HuH-7 (cell line): Measurements from ENCODE around the gene IFT74.
A peak's percentile ranks its signal among the peaks of the same experiment; 100 is the strongest.

Experiments used
- DNase-seq: peaks from one replicate; pipeline ENCODE4 v3.0.0; 2011; ENCODE audit warnings: low spot score

IFT74 gene

DNA sequence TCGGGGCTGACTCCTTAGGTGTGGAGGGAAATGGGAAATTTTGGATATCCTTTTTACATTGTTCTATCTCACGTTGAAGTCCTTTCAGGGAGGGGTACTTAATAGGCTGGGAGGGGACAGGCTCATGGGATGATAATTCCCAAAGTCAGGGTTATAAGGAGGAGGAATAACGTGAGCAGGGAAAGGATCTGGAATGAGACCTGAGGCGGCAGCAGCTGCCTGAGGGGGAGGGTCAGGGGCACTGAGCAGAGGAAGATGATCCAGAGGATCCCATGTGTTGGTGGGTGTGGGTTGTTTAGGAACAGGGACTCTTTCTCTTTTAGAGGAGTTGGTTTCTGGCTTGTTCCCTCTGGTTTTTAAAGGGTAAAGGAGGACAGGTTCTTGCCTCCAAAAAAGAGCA is 18.7 kb downstream of the IFT74 start:
- no peak for DNase-seq

DNA sequence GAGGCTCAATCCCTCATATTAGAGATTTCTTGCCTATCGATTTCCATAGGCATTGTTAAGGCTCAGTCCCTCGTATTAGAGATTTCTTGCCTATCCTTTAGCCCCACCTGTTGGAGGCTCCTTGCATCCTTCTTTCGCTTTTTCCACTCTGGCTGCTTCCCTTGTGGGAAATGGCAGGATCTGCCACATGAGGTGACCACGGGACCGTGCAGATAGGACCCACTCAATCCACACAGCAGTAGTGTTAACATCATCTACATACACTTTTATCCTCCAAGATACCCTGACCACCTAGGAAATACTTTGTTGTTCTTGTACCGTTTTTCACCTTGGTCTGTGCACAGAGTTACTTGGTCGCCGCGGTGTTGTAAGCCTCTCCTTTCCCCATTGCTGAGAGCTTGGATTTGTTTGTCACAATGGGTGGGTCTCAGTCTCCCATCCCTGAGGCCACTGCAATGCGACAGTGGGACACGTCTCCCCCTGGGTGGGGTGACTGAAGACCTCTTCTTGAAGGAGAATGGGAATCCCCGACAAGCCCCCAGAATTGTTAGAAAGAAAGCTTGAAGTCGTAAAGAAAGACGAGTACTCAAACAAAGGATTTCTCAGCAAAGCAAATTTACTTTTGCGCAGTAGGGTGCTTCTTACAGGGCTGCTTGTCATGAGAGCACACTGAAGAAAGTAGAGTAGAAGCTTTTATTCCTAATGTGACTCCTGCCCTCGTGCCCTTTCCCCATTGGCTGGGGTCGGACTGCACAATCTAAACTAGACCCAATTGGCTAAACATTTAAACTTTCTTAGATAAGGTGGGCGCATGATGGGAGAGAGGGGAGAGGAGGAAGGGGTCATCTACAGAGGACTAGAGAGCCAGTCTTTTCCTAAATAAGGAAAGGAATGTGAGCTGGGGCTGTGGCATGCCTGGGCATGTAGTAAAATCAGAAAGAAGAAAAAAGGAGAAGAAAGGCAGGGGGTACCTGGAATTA is 19.8 kb downstream of the IFT74 start:
- DNase-seq = peak; percentile 1

DNA sequence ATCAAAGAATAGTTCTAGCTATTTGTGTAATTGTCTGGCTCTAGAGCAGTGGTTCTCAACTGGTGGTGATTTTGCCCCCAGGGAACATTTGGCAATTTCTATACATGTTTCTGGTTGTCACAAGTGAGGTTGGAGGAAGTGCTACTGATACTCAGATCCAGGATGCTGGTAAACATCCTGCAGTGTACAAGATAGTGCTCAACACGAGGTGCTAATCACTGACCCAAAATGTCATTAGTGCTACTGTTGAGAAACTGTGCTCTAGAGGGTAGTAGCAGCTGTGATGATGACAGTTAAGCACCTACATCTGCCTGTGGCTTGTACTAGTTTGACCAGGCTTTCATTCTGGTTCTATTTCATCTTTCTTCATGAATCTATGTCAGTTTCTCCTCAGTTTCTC is 27.1 kb downstream of the IFT74 start:
- DNase-seq = no peak

DNA sequence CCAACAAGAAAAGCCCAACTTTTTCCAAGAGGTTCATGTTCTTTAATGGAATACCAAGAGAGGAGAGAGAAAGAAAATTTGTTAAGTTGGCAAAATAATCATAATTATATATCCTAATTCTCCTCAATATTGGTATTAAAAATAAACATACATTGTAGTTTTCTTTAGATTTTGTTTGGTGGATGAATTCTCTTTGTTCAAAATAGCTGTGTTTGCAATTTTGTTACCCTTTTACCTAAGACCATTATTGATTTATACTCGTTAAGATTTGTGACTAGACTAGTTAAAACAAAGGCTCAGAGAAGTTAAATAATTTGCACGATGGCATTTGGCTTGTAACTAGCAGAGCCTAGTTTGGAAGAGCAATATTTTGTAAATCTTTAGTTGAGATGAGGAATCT is 39.6 kb downstream of the IFT74 start:
- DNase-seq = no peak

DNA sequence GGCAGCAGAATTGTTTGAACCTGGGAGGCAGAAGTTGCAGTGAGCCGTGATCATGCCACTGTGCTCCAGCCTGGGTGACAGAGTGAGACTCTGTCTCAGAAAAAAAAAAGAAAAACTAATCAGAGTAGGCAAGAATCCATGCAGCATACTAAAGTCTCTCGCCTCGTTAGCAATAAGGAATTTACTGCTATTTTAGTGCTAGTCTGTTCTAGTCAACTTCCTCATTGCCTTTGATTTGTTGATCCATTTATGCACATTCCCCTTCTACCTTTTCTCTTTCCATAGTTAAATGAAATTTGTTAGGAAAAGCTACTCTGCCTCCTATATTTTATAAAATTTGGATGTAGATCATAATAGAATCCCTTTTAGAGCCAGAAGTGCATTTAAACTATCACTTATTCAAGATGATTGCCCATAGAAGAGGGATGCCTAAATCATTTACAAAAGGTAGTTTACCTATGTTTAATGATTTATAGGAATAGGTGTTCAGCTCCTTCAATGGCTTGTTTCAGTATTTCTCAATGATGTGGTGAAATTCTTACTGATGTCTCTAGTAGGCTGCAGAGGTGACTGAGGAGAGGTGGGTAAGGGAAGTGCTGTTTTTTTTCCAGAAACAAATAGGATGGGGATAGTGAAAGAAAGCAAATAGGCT is 47.3 kb downstream of the IFT74 start:
- DNase-seq = peak; percentile 4

DNA sequence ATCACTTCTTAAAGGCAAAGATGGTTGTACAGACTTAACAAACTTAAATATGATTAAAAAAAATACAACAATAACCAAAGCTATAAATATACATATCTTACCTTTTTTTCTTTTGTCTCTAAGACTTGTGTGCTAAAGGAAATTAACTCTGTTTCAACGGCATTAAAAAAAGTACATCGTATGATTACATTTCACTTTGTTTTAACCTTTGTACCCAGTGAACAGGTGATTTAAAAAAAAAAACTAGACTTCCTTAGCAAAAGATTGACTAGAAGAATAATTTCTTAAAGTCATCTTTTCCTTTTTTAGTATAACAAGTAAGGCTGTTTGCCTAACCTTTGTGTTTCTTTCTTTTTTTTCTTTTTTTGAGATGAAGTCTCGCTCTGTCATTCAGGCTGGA is 49.3 kb downstream of the IFT74 start, which contains the start of gene LRRC19:
Gene LRRC19 (minus strand): TSS at position 182 of the 400 bp plus-strand sequence. CDS start 5,978 bp downstream, outside the sequence.
- no peak for DNase-seq

DNA sequence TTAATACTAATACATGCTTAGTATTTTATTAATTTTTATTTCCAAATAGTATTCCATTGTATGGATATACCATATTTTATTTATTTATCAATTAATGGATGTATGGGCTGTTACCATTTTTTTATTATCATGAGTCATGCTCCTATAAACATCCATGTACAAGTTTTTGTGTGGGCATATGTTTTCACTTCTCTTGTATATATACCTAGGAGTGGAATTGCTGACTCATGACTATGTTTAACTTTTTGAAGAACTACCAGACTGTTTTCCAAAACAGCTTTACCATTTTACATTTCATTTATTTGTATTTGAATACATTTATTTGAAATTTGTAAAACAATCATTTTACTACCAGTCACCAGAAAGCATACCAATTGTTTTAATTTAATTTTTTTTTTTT is 63.4 kb downstream of the IFT74 start:
- no peak for DNase-seq

DNA sequence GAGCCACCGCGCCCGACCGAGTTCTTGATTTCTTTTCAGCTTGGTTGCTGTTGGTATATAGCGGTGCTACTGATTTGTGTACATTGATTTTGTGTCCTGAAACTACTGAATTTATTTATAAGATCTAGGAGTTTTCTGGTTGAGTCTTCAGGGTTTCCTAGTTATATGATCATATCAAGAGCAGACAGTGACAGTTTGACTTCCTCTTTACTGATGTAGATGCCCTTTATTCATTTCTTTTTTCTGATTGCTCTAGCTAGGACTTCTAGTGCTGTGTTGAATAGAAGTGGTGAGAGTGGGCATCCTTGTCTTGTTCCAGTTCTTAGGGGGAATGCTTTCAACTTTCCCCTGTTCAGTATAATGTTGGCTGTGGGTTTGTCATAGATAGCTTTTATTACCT is 66.7 kb downstream of the IFT74 start:
- DNase-seq = no peak

DNA sequence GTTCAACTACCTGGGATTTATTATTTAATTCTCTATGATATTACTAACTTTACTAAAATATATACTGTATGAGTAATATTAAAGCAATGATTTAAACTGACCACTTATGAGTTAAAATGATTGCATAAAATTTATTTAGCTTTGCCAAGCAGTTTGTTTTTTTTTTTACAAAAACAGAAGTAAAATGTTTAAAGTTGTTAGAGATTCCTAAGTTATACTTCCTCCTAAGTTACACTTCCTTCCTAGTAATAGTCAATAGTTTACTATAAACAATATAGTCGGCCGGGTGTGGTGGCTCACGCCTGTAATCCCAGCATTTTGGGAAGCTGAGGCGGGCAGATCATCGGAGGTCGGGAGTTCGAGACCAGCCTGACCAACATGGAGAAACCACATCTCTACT is 73.0 kb downstream of the IFT74 start:
- no peak for DNase-seq

DNA sequence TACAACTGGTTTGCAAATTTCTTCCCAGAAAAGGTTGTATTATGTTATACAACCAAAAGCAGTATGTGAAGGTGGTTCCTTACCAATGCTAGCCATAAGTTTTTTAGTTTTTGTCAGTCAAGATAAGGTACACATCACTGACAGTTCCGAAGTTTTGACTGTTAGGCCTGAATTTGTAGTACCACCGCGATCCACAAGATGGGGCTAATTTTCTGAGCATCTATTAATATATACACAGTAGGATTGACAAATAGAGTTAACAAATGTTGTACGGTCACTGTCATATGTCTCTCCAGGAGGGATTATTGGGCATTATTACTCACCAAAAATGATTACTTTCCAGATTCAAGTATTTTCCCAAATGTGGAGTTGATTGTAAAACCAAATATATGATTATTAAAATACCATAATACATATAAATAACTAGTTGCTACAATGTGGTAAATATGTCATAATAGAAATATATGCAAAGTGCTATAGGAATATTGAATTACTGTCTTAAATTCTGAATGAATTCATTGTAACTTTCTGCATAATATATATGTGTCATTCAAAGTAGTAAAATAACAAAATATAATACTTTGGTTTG is 77.7 kb downstream of the IFT74 start:
- DNase-seq = peak; percentile 20

DNA sequence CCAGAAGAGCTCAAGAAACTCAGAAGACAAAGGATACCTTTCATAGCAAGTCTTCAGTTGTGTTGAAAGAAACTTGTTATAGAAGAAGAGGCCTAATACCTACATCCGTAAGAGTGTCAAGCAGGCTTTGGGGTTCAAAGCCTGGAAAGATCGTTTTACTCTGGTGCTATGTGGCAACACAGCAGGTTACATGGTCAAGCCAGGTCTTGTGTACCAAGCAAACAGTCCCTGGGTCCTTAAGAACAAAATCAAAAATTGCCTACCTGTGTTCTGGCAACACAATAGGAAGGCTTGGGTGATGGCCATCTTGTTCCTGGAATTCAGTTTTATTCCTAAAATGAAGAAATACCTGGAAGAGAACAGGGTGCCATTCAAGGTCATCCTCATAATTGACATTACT is 81.3 kb downstream of the IFT74 start:
- no peak for DNase-seq

DNA sequence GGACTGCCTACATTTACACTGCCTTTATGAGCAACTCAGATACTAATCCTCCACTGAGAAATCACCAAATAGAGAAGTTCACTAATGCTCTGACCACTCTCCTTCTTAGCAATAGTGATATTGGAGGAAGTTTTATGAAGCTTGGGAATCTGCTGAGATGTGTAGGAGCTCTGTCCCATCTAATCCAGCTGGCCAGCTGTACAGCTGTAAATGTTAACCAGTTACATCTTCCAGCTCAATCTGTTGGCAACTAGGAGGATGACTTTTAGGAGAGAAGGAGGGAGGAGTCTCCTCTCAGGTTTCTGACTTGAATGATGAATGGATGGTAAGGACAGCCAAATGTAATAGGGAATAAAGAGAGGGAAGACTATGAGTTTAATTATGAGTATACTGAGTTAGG is 85.5 kb downstream of the IFT74 start:
- DNase-seq = no peak

DNA sequence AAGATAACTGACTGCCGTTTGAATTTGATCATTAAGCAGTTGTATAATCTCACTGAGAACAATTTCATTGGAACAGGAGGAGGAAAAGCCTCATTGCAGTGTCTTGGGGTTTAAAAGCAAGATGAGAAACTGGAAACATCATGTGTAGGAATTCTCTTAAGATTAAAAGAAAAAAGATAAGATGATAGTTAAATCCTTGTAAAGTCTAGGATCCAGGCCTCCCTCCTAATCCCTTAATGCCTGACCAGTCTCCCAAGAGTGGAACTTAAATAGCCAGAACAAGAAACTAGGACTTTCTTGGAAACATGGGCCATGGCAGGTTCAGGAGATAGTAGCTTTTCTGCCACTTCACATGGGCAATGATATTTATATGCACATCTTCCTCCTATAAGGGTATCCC is 86.3 kb downstream of the IFT74 start:
- DNase-seq = no peak

DNA sequence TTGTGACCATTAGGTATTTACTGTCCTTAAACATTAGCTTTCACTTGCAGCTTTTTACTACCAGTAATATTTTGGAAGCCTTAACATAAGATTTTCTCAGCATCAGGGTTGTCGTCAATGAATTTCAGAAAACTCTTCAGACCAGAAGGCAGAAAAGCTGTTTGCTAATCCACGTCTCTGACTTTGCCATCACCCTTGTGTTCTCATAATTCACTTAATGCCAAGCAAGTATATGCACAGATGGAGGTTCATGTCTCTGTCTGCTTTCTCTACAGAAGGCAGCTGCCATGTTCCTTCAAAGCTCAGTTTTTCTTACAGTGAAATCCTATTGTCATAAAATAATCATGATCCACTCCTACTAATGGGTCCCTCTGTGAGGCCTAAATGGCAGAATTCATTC is 87.0 kb downstream of the IFT74 start:
- no peak for DNase-seq

DNA sequence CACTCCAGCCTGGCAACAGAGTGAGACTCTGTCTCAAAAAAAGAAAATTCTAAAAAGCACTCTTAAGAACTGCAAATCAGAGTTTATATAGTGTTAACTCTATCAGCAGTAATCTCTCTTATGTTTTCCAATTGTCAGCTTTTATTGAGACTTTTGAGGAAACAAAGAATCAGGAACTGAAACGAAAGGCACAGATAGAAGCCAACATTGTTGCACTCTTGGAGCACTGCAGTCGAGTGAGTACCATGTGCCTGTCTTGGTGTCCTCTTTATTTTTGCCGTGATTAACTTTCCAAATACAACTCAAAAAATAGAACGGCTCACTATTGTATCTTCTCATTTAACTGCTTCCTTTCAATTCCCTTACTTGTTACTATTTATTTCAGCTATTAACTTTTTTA is 90.9 kb downstream of the IFT74 start:
- no peak for DNase-seq

DNA sequence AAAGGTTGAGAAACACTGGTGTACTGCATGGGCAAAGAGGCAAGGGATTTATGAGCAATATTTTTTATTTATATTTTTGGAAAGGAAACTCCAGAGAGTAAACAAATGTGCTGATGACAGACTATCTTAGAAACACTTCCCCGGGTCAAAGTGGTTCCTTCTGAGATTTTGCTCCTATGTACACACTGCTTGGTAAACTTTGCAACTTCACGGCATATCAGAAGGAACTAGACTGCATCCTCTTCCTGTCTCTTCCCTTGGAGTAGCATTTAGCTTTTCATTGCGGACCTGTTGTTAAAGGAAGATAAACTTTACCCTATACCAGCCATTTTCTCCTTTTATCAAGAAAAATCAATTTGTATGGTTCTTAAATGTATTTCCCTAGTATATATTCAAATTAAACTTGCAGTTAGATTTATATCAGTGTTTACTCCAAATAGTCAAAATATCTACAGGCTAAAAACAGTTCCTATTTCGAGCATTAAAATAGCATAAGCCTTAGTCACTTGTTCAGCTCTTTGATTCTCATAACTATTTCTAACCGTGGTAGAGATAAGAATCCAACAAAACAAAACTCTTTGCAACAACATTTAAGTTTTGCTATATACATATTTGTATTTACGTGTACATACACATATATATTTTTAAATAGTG is 97.3 kb downstream of the IFT74 start:
- no peak for DNase-seq

DNA sequence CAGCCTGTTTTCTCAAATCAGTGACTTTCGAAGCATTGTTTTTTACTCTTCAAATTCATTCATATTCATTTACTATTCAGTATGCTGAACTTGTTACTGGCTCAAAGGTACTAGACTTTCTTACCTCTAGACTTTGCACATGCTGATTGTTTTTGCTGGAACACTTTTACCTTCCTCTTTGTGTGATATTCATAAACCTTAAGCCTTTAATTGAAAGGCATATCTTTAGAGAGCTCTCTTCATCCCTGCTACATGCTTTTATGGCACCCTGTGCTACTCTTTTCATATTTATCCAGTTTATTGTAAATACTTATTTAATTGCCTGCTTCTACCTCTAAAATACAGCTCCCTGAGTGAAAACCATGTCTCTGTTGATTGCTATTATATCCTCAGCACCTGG is 97.9 kb downstream of the IFT74 start:
- DNase-seq = no peak

DNA sequence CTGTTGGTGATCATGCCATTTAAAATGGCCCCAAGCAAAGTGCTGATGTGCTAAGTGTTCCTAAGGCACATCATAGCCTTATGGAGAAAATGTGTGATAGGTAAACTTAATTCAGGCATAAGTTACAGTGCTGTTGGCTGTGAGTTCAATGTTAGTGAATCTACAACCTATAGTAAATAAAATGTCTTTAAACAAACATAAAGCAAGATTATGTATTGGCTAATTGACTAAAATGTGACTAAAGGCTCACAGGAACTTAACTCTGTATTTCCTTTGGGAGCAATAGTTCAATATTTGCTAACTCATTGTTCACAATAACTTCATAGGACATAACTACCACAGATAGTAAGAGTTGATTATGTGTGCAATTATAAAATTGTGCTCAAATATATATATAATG is 98.6 kb downstream of the IFT74 start:
- DNase-seq = no peak

DNA sequence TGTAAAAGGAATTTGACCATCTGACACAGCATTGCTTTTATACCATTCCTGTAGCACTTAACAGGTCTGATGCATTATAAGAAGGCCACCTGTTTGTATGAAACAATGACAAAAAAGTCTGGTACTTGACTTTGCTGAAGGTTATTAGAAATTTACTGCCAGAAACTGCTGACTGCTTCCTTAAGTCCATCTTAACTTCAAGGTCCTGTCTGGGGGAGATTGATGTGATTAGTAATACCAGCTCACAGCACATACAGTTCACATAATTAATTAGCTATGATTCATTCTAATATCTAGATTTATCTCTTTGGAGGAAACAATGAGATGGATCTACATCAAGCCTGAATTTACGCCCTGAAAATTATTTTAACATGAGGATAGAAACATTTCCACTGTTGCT is 103.2 kb downstream of the IFT74 start:
- DNase-seq = no peak

DNA sequence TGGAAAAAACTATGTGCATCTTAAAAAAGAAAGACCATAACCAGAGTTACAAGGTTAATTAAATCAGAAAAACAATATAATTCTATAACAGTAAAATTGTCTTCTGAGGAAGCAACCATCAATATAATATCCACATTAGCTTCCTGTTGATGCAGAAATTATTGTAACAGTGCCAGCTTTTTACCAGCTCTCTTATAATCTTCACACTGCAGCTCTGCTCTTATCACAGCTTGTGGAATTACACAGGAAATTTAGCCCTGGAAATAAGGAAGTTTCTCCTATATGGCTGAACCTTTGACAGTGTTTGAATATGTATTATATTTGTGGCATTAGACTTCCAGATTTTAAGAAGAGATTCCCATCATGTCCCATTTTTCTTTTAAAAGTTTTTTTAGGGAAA is 103.7 kb downstream of the IFT74 start:
- DNase-seq = no peak

DNA sequence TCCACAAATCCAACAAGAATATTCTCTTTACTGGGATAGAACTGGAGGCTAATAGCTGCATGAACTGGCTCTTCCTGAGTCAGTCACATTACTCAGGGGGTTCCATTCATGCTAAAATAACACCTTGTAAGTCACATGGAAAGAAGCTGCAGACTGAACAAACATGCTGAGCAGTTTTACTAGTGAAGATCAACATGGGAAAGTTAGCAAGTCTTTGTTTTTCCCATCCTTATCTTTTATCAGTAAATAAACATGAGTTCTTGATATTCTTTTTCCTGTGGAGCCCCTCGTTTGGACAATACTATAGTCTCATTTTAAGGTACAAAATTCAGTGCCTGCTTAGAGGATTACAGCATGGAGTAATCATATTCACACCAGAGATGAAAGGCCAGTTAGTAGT is 109.1 kb downstream of the IFT74 start:
- DNase-seq = peak; percentile 18
